Muscle of back (tissue), 11 donors: ENCODE data around the gene HTRA2. TPM values are rescaled to one million over a fixed set of nuclear protein-coding genes. Genes with fewer than 3 reads are reported as not detected.

Experiments
- DNase-seq, 3 donors: peaks; one replicate each; pipeline versions ENCODE4 v3.0.0 to v3.0.0-alpha.2; 2013
- polyA plus RNA-seq, 10 donors: library from polyadenylated mRNA; unstranded; fragments of 120-200 nt; gene quantifications; one replicate each; pipeline ENCODE4 v1.2.1, GENCODE V29; 2013; ENCODE audit not compliant: insufficient read length in 10 of 10

Gene HTRA2
- polyA plus RNA-seq, 10 donors, result 22.5 to 32.7 (median 26.9) TPM

GRCh38 chr2:74499267-74499939 lies 30.3 kb upstream of the HTRA2 start, which contains the start of gene LBX2:
TSS of gene LBX2 (minus strand) at chr2:74499603. CDS start at chr2:74499537, 66 bp downstream.
- DNase-seq, result peak in 1 of 3 donors; percentile 86

- DNase-seq, result no peak
These were observed 29.7 kb upstream of the HTRA2 start for GRCh38 chr2:74499940-74500577.

GRCh38 chr2:74500578-74500946 lies 29.2 kb upstream of the HTRA2 start:
- DNase-seq, result no peak

GRCh38 chr2:74501335-74502071 lies 28.2 kb upstream of the HTRA2 start:
- peak in 1 of 3 donors; percentile 73 for DNase-seq

- peak in 1 of 3 donors; percentile 67 for DNase-seq
These were observed 27.5 kb upstream of the HTRA2 start for GRCh38 chr2:74502147-74502719.

- DNase-seq, result peak; percentile 72 to 90 (median 79)
These were observed 26.8 kb upstream of the HTRA2 start for GRCh38 chr2:74502720-74503505.

GRCh38 chr2:74503506-74504475 lies 25.9 kb upstream of the HTRA2 start:
- DNase-seq, result no peak

- no peak for DNase-seq
These were observed 25.1 kb upstream of the HTRA2 start for GRCh38 chr2:74504591-74504990.

- no peak for DNase-seq
These were observed 24.1 kb upstream of the HTRA2 start for GRCh38 chr2:74505448-74506246.

GRCh38 chr2:74507145-74507925 lies 22.4 kb upstream of the HTRA2 start, which contains the start of gene PCGF1:
TSS of gene PCGF1 (minus strand) at chr2:74507695. CDS start at chr2:74507668, 27 bp downstream.
- peak; percentile 98 to 100 (median 99) for DNase-seq

GRCh38 chr2:74507926-74508520 lies 21.7 kb upstream of the HTRA2 start:
- DNase-seq, result peak in 1 of 3 donors; percentile 74

- DNase-seq, result no peak
These were observed 19.5 kb upstream of the HTRA2 start for GRCh38 chr2:74510272-74510671.

- DNase-seq, result no peak
These were observed 18.4 kb upstream of the HTRA2 start for GRCh38 chr2:74511104-74511989.

GRCh38 chr2:74512744-74513604 lies 16.8 kb upstream of the HTRA2 start:
- no peak for DNase-seq

GRCh38 chr2:74513605-74514367 lies 15.9 kb upstream of the HTRA2 start:
- peak in 1 of 3 donors; percentile 73 for DNase-seq
